ENCODE results near the gene KCNG4. TPM values are rescaled to one million over a fixed set of nuclear protein-coding genes. Genes with fewer than 3 reads are reported as not detected.

The KCNG4 gene
- total RNA-seq, 1 experiment from 2014 or later, result not detected

DNA sequence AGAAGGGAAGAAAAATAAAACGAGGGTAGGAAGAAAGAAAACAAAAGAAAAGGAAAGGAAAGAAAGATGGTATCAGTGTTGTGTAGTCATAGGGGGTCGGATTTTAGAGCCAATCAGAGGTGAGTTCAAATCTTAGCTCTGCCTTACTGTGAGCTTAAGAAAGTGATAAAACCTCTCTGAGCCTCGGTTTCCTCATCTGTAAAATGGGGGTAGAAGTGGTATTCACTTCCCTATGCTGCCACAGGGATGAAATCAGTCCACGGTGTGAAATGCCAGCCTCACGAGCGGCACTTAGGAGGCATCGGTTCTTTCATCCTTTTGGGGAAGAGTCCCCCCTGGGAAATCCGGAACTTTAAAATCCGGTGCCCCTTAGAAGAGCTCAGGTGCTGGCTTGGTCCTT, 6.1 kb downstream of the KCNG4 start:
- TF ChIP-seq EGR1 (IDR thresholded peaks at IDR 0.05; ENCODE audit: low read depth), result no peak
- TF ChIP-seq RAD21 (IDR thresholded peaks at IDR 0.05; ENCODE audit: low read depth), result no peak
- TF ChIP-seq CTCF (IDR thresholded peaks at IDR 0.05 in 2 of 3, conservative IDR thresholded peaks at IDR 0.05 in 1 of 3; ENCODE audit: borderline replicate concordance in 1 of 3, insufficient read depth in 1 of 3, low read depth in 2 of 3, low read length in 2 of 3), result no peak
- no peak for TF ChIP-seq FOSL1 (IDR thresholded peaks at IDR 0.05; ENCODE audit: low read depth)
- no peak for TF ChIP-seq ELF1 (IDR thresholded peaks at IDR 0.05; ENCODE audit: borderline replicate concordance, low read depth)
- TF ChIP-seq CBX3 (IDR thresholded peaks at IDR 0.05; ENCODE audit: low read depth), result no peak
- TF ChIP-seq ZFX (IDR thresholded peaks at IDR 0.05), result no peak
- TF ChIP-seq SP1 (IDR thresholded peaks at IDR 0.05; ENCODE audit: low read depth), result no peak
- no peak for TF ChIP-seq MAX (IDR thresholded peaks at IDR 0.05)
- TF ChIP-seq SRF (IDR thresholded peaks at IDR 0.05; ENCODE audit: low read depth), result no peak
- TF ChIP-seq ATF3 (IDR thresholded peaks at IDR 0.05), result no peak
- no peak for TF ChIP-seq ZNF274 (IDR thresholded peaks at IDR 0.05; ENCODE audit: low read depth, low read length)
- no peak for TF ChIP-seq TCF7L2 (IDR thresholded peaks at IDR 0.05; ENCODE audit: borderline replicate concordance, extremely low read depth, insufficient read depth, insufficient read length)
- TF ChIP-seq SIN3A (IDR thresholded peaks at IDR 0.05; ENCODE audit: low read depth), result no peak
- no peak for TF ChIP-seq CEBPB (IDR thresholded peaks at IDR 0.05; ENCODE audit: low read depth)
- TF ChIP-seq, protein P1, sequence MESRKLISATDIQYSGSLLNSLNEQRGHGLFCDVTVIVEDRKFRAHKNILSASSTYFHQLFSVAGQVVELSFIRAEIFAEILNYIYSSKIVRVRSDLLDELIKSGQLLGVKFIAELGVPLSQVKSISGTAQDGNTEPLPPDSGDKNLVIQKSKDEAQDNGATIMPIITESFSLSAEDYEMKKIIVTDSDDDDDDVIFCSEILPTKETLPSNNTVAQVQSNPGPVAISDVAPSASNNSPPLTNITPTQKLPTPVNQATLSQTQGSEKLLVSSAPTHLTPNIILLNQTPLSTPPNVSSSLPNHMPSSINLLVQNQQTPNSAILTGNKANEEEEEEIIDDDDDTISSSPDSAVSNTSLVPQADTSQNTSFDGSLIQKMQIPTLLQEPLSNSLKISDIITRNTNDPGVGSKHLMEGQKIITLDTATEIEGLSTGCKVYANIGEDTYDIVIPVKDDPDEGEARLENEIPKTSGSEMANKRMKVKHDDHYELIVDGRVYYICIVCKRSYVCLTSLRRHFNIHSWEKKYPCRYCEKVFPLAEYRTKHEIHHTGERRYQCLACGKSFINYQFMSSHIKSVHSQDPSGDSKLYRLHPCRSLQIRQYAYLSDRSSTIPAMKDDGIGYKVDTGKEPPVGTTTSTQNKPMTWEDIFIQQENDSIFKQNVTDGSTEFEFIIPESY (IDR thresholded peaks at IDR 0.05; ENCODE audit: extremely low read depth, insufficient replicate concordance, low read length), result no peak
- TF ChIP-seq, protein P2, sequence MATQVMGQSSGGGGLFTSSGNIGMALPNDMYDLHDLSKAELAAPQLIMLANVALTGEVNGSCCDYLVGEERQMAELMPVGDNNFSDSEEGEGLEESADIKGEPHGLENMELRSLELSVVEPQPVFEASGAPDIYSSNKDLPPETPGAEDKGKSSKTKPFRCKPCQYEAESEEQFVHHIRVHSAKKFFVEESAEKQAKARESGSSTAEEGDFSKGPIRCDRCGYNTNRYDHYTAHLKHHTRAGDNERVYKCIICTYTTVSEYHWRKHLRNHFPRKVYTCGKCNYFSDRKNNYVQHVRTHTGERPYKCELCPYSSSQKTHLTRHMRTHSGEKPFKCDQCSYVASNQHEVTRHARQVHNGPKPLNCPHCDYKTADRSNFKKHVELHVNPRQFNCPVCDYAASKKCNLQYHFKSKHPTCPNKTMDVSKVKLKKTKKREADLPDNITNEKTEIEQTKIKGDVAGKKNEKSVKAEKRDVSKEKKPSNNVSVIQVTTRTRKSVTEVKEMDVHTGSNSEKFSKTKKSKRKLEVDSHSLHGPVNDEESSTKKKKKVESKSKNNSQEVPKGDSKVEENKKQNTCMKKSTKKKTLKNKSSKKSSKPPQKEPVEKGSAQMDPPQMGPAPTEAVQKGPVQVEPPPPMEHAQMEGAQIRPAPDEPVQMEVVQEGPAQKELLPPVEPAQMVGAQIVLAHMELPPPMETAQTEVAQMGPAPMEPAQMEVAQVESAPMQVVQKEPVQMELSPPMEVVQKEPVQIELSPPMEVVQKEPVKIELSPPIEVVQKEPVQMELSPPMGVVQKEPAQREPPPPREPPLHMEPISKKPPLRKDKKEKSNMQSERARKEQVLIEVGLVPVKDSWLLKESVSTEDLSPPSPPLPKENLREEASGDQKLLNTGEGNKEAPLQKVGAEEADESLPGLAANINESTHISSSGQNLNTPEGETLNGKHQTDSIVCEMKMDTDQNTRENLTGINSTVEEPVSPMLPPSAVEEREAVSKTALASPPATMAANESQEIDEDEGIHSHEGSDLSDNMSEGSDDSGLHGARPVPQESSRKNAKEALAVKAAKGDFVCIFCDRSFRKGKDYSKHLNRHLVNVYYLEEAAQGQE (IDR thresholded peaks at IDR 0.05; ENCODE audit: low read depth), result no peak
- no peak for TF ChIP-seq JUND (IDR thresholded peaks at IDR 0.05)
- TF ChIP-seq YY1 (IDR thresholded peaks at IDR 0.05; ENCODE audit: extremely low read depth, insufficient replicate concordance, low read depth, low read length), result no peak
- no peak for TF ChIP-seq EZH2phosphoT487 (IDR thresholded peaks at IDR 0.05; ENCODE audit: borderline replicate concordance)

More for the DNA sequence above, 6.1 kb downstream of the KCNG4 start:
- ChIA-PET POLR2A (no interaction called here), CTCF (no interaction called here), RAD21 (ENCODE audit: low non-redundant PET in 1 of 2, low total read pairs in 2 of 2, uncharacterized antibody in 2 of 2, unreplicated experiment in 2 of 2) (no interaction called here)
- H3K36me3 ChIP-seq (ENCODE audit: control insufficient read depth in 1 of 2, insufficient read depth in 2 of 2, low read length in 2 of 2), result no peaks in the 10 kb centered on the region
- no peak overlapping the region for H3K27ac ChIP-seq (ENCODE audit: low read depth, low read length)
- H3K4me2 ChIP-seq (ENCODE audit: low read length), result no peak overlapping the region
- no peak for DNase-seq (ENCODE audit: low read depth, low spot score)
- BruUV-seq (replicated peaks), result no TSS peak
- no peaks in the 10 kb centered on the region for H4K20me1 ChIP-seq (ENCODE audit: insufficient read depth)
- no peaks in the 10 kb centered on the region for H3K79me2 ChIP-seq (ENCODE audit: insufficient read depth, low read length)
- no peak overlapping the region for H3K4me3 ChIP-seq (replicated peaks in 1 of 2; ENCODE audit: low read depth in 1 of 2, low read length in 2 of 2)
- ATAC-seq, result no peak
- peaks cover 9 to 12% of the 10 kb centered on the region in 2 experiments for H3K4me1 ChIP-seq (ENCODE audit: control insufficient read depth in 1 of 2, insufficient read depth in 2 of 2, low read length in 2 of 2)
- no peaks in the 10 kb centered on the region for H3K9me3 ChIP-seq (ENCODE audit: control insufficient read depth in 1 of 2, insufficient read depth in 1 of 2, low read depth in 1 of 2, low read length in 2 of 2)
- intact Hi-C loops (cut with micrococcal nuclease), result no loop called here
- no peaks in the 10 kb centered on the region for H3K9me2 ChIP-seq (ENCODE audit: insufficient read depth)
- H3K9ac ChIP-seq (ENCODE audit: low read length), result no peak overlapping the region
- H3K27me3 ChIP-seq (ENCODE audit: insufficient read depth, low read length), result peaks cover 24% of the 10 kb centered on the region; the same call in 1 of the 2 replicates
- H2AFZ ChIP-seq (ENCODE audit: low read depth, low read length, poor library complexity, severe bottlenecking), result no peak overlapping the region

All from HCT116 (cell line).